HepG2 (cell line): ENCODE results near the gene PRSS53. TPM values are rescaled to one million over a fixed set of nuclear protein-coding genes. Genes with fewer than 3 reads are reported as not detected.
A peak's percentile ranks its signal among the peaks of the same experiment; 100 is the strongest.

Experiments
- ARID2 ChIP-seq: sonication (generic); formaldehyde crosslinking; IDR thresholded peaks from 2 replicates; pipeline ENCODE4 v1.8.1; 2022; ENCODE audit warnings: mild to moderate bottlenecking, missing genetic modification reagents, borderline replicate concordance
- CCAR2 ChIP-seq: fragments of 200-400 bp; formaldehyde crosslinking; optimal IDR thresholded peaks from 2 replicates; pipeline ENCODE3; 2018; ENCODE audit warnings: low read depth, mild to moderate bottlenecking, low read length, moderate library complexity
- KMT2B ChIP-seq: IDR thresholded peaks from 2 replicates; pipeline ENCODE4 v1.6.1; 2016; ENCODE audit warnings: missing genetic modification reagents, missing compliant biosample characterization
- PCBP1 ChIP-seq: fragments of 200-400 bp; formaldehyde crosslinking; IDR thresholded peaks from 2 replicates; pipeline ENCODE4 v1.6.1; 2017; ENCODE audit warnings: mild to moderate bottlenecking, low read depth, low read length, borderline replicate concordance
- RBAK ChIP-seq: sonication (generic); formaldehyde crosslinking; IDR thresholded peaks from 2 replicates; pipeline ENCODE4 v1.5.1; 2020; ENCODE audit warnings: mild to moderate bottlenecking, missing genetic modification reagents
- SUZ12 ChIP-seq: fragments of 150-350 bp; IDR thresholded peaks from 2 replicates; pipeline ENCODE4 v1.6.1; 2014; ENCODE audit warnings: low read depth, low read length
- polyA plus RNA-seq, 8 experiments: library from polyadenylated mRNA; depleted of rRNA in 3 of 8; stranded (reverse) in 7 of 8; unstranded in 1 of 8; fragments of >200 nt; fragmentation: Illumina TruSeq in 4 of 8; extraction: Trizol in 4 of 8; gene quantifications; 2 replicates each; pipeline versions ENCODE4 v1.2.1 to v1.2.3, GENCODE V29; 2011 to 2016; ENCODE audit warnings: low read depth in 4 of 8, missing spikeins in 1 of 8, mixed read lengths in 1 of 8; ENCODE audit not compliant: insufficient read depth in 1 of 8
- total RNA-seq, 5 experiments: library from RNA; depleted of rRNA; stranded (reverse); fragments of >200 nt; fragmentation: Illumina TruSeq; extraction: Trizol; gene quantifications; 2 replicates each; pipeline ENCODE4 v1.2.3, GENCODE V29; 2016; ENCODE audit warnings: low read depth in 1 of 5
- TF ChIP-seq, protein P1 (sequence below): sonication (generic); formaldehyde crosslinking; IDR thresholded peaks from 2 replicates; pipeline ENCODE4 v1.4.0; 2020; ENCODE audit warnings: missing genetic modification reagents, mild to moderate bottlenecking, borderline replicate concordance
- TF ChIP-seq, protein P2 (sequence below): sonication (generic); formaldehyde crosslinking; IDR thresholded peaks from 2 replicates; pipeline ENCODE4 v1.8.1; 2022; ENCODE audit warnings: low read depth, mild to moderate bottlenecking, missing genetic modification reagents
- TF ChIP-seq, protein P3 (sequence below): sonication (generic); formaldehyde crosslinking; IDR thresholded peaks from 2 replicates; pipeline ENCODE4 v1.5.0; 2020; ENCODE audit warnings: mild to moderate bottlenecking, missing genetic modification reagents, borderline replicate concordance

The PRSS53 gene
- total and polyA plus RNA-seq, 2 of the 13 experiments (the other 11 are each of a cell fraction or from before 2014, with no cell fraction given) = 2.2 to 7.4 TPM

DNA sequence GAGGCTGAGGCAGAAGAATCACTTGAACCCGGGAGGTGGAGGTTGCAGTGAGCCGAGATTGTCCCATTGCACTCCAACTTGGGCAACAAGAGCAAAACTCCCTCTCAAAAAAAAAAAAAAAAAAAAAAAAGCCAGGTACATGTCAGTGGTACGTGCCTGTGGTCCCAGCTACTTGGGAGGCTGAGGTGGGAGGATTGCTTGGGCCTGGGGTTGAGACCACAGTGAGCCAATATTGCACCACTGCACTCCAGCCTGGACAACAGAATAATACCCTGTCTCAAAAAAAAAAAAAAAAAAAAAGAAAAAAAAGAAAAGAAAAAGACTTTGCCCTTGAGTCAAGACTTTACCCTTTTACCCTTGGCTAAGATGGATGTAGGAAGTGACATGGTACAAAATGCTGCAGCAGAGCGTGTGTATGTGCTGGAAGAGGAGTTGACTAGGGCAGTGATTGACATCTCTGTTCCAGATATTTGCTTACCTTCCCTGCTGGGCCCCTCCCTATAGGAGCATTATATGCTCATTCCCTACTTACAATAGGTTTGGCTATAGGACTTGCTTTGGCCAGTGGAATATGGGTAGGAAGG is 44.8 kb downstream of the PRSS53 start (continued):
- TF ChIP-seq CCAR2 = no peak
- TF ChIP-seq, protein P1, sequence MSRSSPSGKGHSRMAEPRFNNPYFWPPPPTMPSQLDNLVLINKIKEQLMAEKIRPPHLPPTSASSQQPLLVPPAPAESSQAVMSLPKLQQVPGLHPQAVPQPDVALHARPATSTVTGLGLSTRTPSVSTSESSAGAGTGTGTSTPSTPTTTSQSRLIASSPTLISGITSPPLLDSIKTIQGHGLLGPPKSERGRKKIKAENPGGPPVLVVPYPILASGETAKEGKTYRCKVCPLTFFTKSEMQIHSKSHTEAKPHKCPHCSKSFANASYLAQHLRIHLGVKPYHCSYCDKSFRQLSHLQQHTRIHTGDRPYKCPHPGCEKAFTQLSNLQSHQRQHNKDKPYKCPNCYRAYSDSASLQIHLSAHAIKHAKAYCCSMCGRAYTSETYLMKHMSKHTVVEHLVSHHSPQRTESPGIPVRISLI (CRISPR knock-in tag) = peak; percentile 76
- TF ChIP-seq ARID2 (CRISPR knock-in tag) = 0 out of 2 replicates have a peak, but pooled peaks have one; percentile 45
- TF ChIP-seq, protein P2, sequence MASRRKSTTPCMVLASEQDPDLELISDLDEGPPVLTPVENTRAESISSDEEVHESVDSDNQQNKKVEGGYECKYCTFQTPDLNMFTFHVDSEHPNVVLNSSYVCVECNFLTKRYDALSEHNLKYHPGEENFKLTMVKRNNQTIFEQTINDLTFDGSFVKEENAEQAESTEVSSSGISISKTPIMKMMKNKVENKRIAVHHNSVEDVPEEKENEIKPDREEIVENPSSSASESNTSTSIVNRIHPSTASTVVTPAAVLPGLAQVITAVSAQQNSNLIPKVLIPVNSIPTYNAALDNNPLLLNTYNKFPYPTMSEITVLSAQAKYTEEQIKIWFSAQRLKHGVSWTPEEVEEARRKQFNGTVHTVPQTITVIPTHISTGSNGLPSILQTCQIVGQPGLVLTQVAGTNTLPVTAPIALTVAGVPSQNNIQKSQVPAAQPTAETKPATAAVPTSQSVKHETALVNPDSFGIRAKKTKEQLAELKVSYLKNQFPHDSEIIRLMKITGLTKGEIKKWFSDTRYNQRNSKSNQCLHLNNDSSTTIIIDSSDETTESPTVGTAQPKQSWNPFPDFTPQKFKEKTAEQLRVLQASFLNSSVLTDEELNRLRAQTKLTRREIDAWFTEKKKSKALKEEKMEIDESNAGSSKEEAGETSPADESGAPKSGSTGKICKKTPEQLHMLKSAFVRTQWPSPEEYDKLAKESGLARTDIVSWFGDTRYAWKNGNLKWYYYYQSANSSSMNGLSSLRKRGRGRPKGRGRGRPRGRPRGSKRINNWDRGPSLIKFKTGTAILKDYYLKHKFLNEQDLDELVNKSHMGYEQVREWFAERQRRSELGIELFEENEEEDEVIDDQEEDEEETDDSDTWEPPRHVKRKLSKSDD (CRISPR knock-in tag) = no peak
- no peak for TF ChIP-seq KMT2B
- TF ChIP-seq, protein P3, sequence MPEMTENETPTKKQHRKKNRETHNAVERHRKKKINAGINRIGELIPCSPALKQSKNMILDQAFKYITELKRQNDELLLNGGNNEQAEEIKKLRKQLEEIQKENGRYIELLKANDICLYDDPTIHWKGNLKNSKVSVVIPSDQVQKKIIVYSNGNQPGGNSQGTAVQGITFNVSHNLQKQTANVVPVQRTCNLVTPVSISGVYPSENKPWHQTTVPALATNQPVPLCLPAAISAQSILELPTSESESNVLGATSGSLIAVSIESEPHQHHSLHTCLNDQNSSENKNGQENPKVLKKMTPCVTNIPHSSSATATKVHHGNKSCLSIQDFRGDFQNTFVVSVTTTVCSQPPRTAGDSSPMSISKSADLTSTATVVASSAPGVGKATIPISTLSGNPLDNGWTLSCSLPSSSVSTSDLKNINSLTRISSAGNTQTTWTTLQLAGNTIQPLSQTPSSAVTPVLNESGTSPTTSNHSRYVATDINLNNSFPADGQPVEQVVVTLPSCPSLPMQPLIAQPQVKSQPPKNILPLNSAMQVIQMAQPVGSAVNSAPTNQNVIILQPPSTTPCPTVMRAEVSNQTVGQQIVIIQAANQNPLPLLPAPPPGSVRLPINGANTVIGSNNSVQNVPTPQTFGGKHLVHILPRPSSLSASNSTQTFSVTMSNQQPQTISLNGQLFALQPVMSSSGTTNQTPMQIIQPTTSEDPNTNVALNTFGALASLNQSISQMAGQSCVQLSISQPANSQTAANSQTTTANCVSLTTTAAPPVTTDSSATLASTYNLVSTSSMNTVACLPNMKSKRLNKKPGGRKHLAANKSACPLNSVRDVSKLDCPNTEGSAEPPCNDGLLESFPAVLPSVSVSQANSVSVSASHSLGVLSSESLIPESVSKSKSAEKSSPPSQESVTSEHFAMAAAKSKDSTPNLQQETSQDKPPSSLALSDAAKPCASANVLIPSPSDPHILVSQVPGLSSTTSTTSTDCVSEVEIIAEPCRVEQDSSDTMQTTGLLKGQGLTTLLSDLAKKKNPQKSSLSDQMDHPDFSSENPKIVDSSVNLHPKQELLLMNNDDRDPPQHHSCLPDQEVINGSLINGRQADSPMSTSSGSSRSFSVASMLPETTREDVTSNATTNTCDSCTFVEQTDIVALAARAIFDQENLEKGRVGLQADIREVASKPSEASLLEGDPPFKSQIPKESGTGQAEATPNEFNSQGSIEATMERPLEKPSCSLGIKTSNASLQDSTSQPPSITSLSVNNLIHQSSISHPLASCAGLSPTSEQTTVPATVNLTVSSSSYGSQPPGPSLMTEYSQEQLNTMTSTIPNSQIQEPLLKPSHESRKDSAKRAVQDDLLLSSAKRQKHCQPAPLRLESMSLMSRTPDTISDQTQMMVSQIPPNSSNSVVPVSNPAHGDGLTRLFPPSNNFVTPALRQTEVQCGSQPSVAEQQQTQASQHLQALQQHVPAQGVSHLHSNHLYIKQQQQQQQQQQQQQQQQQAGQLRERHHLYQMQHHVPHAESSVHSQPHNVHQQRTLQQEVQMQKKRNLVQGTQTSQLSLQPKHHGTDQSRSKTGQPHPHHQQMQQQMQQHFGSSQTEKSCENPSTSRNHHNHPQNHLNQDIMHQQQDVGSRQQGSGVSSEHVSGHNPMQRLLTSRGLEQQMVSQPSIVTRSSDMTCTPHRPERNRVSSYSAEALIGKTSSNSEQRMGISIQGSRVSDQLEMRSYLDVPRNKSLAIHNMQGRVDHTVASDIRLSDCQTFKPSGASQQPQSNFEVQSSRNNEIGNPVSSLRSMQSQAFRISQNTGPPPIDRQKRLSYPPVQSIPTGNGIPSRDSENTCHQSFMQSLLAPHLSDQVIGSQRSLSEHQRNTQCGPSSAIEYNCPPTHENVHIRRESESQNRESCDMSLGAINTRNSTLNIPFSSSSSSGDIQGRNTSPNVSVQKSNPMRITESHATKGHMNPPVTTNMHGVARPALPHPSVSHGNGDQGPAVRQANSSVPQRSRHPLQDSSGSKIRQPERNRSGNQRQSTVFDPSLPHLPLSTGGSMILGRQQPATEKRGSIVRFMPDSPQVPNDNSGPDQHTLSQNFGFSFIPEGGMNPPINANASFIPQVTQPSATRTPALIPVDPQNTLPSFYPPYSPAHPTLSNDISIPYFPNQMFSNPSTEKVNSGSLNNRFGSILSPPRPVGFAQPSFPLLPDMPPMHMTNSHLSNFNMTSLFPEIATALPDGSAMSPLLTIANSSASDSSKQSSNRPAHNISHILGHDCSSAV (CRISPR knock-in tag) = no peak
- peak; percentile 95 for TF ChIP-seq RBAK
- no peak for TF ChIP-seq SUZ12
- TF ChIP-seq PCBP1 = no peak
